Peyer's patch (tissue), 4 donors: ENCODE measurements around the gene TBL3.

Experiments used
- CTCF ChIP-seq, 6 experiments: fragments of 450-650 bp in 4 of 6; fragments of 200-600 bp in 2 of 6; sonication (generic) in 1 of 6; IDR thresholded peaks; one replicate each; pipeline ENCODE4 v1.5.1; 2017 to 2019; ENCODE audit warnings: antibody characterized with exemption in 6 of 6, mild to moderate bottlenecking in 3 of 6, moderate library complexity in 1 of 6
- POLR2A ChIP-seq, 2 donors: fragments of 450-650 bp; IDR thresholded peaks; one replicate each; pipeline ENCODE4 v1.5.1; 2017; ENCODE audit warnings: antibody characterized with exemption in 2 of 2, mild to moderate bottlenecking in 2 of 2, moderate library complexity in 2 of 2

- TF ChIP-seq CTCF (IDR thresholded peaks at IDR 0.05) = no peak
- no peak for TF ChIP-seq POLR2A (IDR thresholded peaks at IDR 0.05)
These were observed 48.3 kb downstream of the TBL3 start for GRCh38 chr16:2019921-2020831.
